ENCODE data around the gene SKAP1.

SKAP1 gene

DNA sequence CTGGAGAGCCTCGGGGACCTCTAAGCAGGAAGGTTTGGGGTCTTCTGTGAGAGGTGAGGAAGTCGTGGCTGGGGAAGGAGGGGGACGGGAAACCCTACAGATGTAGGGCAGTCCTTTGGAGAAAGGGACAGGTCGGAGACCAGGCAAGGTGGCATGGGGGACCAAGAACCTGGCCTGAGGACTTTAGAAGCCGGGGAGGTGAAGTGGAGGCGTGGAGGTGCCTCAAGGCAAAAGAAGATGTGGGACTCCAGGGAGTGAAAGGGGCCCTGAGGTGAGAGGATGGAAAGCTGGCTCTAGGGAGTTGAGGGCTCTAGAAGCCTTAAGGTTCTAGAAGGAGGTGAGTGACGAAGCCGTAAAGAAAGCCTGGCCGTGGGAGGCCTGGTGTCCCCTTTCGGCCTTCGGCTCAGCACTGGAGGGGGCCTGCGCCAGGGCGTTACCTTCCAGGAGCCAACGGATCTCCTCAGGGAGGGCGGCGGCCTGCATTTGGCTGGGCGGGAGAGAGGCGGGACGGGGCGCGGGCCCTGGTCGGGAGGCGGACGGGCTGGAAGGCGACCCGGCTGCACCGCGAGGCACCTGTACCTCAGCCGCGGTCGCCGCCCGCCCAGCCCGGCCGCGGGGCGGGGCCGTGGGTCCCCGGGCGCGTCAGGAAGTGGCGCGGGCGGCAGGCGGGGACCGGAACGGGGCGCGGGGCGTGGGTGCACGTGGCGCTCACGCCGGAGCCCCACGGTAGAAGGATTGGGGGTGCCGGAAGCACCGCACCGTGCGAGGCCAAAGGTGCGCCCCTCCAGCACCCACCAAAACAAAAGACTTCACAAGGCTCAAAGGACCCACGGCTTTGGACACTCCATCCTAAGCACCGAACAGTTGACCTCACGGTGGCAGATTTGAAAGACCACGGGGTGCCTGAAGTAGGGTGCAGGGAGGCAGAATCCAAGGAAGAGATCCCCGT, at the start of gene SKAP1:
TSS of gene SKAP1 (minus strand) at position 577 of the 949 bp plus-strand sequence.
- H3K36me3 Mint-ChIP-seq, result no peaks in the 10 kb centered on the region
- no peaks in the 10 kb centered on the region for H3K9me3 Mint-ChIP-seq
- peaks cover 58% of the 10 kb centered on the region for H3K27me3 Mint-ChIP-seq
- H3K27ac Mint-ChIP-seq, result peak within 1 kb of the TSS; percentile 50
- H3K4me1 Mint-ChIP-seq, result peaks cover 32% of the 10 kb centered on the region
- peak within 1 kb of the TSS; percentile 73 for H3K4me3 Mint-ChIP-seq
- ATAC-seq, result peak; percentile 74

DNA sequence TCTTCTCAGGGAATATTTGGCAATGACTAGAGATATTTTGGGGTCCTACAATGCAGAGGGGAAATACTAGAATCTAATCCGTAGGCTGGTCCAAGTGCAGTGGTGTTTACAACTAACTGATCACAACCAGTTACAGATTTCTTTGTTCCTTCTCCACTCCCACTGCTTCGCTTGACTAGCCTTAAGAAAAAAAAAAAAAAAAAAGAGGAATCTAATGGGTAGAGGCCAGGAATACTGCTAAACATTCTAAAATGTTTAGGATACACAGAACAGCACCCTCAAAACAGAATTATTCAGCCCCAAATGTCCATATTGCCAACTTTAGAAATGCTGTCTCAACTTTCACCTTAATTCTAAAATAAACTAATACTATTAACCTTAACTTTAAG, 49.0 kb upstream of the SKAP1 start:
- Mint-ChIP-seq H3K4me3 (no peak overlapping the region), H3K27ac (peak overlapping the region; percentile 73), H3K27me3 (no peaks in the 10 kb centered on the region), H3K9me3 (no peaks in the 10 kb centered on the region), H3K4me1 (peaks cover 23% of the 10 kb centered on the region), H3K36me3 (no peaks in the 10 kb centered on the region)
- ATAC-seq, result no peak

DNA sequence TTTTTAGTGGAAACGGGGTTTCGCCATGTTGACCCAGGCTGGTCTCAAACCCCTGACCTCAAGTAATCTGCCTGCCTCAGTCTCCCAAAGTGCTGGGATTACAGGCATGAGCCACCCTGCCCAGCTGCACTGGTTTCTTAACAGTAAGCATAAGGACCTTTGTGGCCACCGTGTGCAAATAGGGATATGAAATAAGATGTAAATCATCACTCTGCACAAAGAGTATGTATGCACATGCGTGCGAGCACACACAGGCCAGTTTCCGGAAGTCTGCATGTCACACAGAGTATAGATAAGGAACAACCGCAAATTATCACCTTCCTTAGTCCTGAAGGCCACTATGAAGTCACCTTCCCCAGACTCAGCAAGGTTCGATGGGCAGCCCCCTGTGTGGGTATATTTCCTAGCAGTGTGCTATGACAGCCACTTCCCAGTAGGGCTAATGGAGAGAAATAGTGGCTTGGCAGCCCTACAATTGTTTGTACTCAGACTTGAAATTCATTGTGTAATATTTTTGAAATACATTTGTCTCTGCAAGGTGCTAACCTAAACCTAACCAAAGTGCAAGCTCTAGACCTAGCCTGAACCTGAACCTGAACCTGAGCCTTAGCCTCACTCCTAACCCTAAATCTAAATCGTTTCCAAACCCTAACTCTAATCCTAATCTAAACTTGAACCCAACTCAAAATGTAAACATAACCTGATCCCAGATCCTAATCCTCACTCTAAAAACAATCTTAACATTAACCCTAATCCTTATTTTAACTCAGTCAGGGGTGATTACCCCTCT, 48.4 kb upstream of the SKAP1 start:
- Mint-ChIP-seq H3K27me3 (no peaks in the 10 kb centered on the region), H3K9me3 (no peaks in the 10 kb centered on the region), H3K4me3 (no peak overlapping the region), H3K36me3 (no peaks in the 10 kb centered on the region), H3K4me1 (peaks cover 17% of the 10 kb centered on the region), H3K27ac (peak overlapping the region; percentile 73)
- peak; percentile 91 for ATAC-seq

DNA sequence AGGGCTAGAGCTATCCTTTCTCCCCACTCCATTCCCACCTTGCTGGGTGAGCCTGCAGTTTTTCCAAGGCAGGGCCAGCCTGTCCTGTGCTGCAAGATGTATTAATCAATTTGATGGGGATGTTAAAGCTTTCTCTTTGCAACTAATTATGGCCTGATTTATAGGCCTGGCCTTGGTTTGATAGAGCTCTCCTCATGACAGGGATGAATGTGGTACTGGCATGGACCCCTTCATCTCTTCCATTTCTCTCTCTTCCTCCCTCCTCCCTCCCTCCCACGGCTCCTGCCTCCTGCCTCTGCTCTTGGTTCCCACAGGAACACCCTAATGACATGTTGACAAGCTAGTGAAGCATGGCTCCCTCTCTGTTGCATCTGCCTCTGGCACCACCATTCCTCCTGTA, 47.2 kb upstream of the SKAP1 start:
- no peaks in the 10 kb centered on the region for H3K27me3 Mint-ChIP-seq
- no peak overlapping the region for H3K4me3 Mint-ChIP-seq
- H3K4me1 Mint-ChIP-seq, result peaks cover 11% of the 10 kb centered on the region
- no peak overlapping the region for H3K27ac Mint-ChIP-seq
- ATAC-seq, result no peak
- no peaks in the 10 kb centered on the region for H3K9me3 Mint-ChIP-seq
- H3K36me3 Mint-ChIP-seq, result no peaks in the 10 kb centered on the region

DNA sequence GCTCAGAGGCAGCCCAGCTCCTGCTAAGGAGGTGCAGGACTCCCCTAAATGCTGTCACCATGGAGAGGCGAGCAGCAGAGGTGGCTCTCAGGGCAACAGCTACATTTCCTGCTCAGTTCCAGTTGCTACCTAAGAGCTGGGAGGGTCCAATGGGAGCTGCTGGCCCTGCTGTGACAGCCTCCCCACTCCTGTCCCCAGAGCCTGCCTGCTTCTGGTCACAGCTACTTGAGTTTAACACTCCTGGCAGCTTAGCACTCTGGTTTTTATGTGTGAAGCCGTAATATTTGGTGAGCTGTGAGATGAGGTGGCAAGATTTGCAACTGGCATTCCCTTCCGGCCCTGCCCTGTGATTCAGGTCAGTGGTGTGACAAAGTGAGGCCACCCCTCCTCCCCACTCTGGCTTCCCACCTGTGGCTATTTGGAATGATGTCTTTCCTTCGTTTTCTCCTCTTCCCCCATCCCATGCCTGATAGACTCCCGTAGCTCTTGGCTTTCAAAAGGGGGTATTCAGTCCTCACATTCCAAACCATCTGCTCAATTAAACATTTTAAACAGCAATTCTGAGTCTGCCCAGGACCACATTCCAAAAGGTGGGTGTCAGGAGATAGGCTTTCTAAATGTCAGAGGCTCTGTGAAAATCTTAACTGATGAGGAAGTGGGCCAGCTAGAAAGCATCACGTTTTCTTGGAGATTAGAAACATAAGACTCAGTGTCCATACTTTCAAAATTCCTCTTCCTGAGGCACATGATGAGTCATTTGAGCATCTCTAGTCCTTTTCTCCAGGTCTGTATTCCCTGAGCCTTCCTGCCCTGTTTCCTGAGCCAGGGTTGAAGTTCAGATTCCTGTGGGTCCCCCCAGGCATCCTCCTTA, 42.6 kb upstream of the SKAP1 start:
- Mint-ChIP-seq H3K27me3 (no peaks in the 10 kb centered on the region), H3K4me3 (no peak overlapping the region), H3K4me1 (peaks cover 6% of the 10 kb centered on the region), H3K27ac (no peak overlapping the region), H3K36me3 (no peaks in the 10 kb centered on the region), H3K9me3 (no peaks in the 10 kb centered on the region)
- no peak for ATAC-seq

DNA sequence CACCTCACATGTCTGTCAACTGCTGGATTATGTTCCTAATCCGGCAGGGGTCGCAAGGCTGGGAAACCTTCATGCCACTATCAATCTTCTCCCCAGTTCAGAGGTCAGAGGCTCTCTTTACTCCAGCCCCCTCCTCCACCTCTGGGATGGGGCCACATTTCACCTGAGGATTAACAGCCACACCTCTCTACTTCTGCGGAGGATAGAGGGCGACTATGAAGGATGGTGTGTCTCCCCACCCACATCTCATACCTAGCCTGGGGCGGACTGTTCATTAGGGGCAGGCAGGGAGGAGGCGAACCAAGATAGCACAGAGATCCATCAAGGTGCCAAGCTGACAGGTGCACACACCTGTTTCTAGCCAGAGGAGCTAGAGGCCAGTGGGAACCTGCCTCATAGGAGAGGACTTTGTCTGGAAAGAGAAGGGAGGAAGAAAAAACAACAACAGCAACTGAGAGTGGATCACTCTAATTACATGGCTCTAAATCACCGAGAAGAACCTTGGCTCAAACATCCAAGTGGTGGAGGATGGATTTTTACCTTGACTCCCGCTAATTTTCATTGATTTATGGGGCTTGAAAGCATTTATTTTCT, 41.9 kb upstream of the SKAP1 start:
- no peak overlapping the region for H3K27ac Mint-ChIP-seq
- no peak for ATAC-seq
- H3K4me1 Mint-ChIP-seq, result peaks cover 6% of the 10 kb centered on the region
- H3K4me3 Mint-ChIP-seq, result no peak overlapping the region
- H3K27me3 Mint-ChIP-seq, result peaks cover 4% of the 10 kb centered on the region
- H3K36me3 Mint-ChIP-seq, result no peaks in the 10 kb centered on the region
- no peaks in the 10 kb centered on the region for H3K9me3 Mint-ChIP-seq

DNA sequence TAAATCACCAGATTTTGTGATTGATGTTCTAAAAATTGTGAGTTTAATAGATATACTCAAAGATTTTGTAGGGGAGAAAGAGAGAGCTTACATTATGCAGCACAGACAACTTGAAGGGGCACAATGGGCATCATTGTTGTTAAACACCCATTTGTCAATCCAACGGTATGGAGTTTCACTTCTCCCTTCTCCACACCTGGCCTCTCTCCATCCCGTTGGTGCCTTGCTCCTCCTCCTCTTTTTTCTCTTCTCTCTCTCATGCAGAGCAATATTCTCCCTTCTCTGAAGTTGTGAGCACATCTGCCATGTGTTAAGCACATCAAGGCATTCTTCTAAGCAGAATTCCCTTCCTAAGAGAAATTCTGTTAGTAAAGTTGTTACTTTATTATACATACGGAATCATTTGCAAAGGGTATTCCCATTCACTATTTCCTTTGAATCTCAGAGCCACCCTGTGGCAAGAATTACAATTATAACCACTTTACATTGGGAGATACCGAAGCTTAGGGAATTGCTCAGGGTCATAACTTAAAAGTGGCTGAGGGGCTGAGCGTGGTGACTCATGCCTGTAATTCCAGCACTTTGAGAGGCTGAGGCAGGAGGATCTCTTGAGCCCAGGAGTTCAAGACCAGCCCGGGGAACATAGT, 40.5 kb upstream of the SKAP1 start:
- no peak overlapping the region for H3K4me3 Mint-ChIP-seq
- H3K27ac Mint-ChIP-seq, result no peak overlapping the region
- H3K4me1 Mint-ChIP-seq, result peaks cover 6% of the 10 kb centered on the region
- H3K9me3 Mint-ChIP-seq, result no peaks in the 10 kb centered on the region
- peaks cover 14% of the 10 kb centered on the region for H3K27me3 Mint-ChIP-seq
- H3K36me3 Mint-ChIP-seq, result no peaks in the 10 kb centered on the region
- ATAC-seq, result no peak

DNA sequence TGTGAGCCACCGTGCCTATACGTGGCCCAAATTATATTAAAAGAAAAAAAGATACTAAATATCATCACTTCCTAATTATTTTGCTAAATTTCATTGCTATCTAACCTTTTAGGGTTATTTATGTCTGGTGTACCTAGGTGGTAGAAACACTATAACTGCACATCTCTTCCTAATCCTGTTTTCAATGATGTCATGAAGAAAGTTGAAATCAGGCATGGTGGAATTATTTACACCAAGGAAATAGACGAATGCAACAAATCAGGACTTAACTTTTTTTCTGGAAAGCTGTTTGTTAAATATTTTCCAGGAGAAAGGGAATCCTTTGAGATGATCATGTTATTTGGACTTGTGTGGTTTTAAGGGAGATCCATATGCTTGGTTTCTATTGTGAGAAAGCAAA, 39.2 kb upstream of the SKAP1 start:
- peaks cover 26% of the 10 kb centered on the region for H3K27me3 Mint-ChIP-seq
- no peaks in the 10 kb centered on the region for H3K9me3 Mint-ChIP-seq
- no peak overlapping the region for H3K27ac Mint-ChIP-seq
- ATAC-seq, result no peak
- no peak overlapping the region for H3K4me3 Mint-ChIP-seq
- H3K36me3 Mint-ChIP-seq, result no peaks in the 10 kb centered on the region
- H3K4me1 Mint-ChIP-seq, result peaks cover 6% of the 10 kb centered on the region

DNA sequence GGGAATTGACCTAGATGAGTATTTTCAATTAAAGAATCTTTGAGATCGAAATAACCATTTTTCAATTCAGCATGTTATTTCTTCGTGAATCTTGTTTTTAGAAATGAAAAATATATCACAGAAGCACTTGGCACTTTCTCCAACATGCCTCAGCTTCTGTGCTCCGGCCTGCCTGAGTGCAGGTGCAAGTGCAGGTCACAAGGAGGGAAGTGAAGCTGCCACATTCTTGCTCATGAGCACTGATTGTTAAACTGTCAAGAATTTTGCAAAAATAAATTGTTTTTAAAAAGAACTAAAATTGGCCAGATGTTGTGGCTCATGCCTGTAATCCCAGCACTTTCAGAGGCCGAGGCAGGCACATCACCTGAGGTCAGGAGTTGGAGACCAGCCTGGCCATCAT, 38.3 kb upstream of the SKAP1 start:
- peaks cover 6% of the 10 kb centered on the region for H3K4me1 Mint-ChIP-seq
- no peak for ATAC-seq

DNA sequence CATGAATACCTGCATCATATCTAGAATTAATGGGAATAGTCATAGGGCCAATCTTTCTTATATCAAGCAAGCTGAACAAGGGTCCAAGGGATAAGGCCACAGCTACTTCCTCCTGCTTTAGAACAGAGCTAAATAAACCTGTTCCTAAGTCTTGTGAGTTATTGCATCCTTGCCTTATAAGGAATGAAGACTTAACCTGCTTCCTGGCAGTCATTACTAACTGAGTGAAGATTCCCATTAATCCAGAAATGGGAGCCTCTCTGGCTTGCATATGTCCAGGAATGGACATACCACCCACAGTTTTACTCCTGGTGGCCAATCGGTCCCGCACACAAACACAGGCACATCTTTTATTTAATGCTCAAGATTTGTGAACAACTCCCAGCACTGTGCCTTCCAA, 35.9 kb upstream of the SKAP1 start:
- no peak for ATAC-seq
- H3K4me3 Mint-ChIP-seq, result no peak overlapping the region

More for the DNA sequence above, 38.3 kb upstream of the SKAP1 start:
- Mint-ChIP-seq H3K27me3 (peaks cover 36% of the 10 kb centered on the region), H3K4me3 (no peak overlapping the region), H3K27ac (no peak overlapping the region), H3K9me3 (no peaks in the 10 kb centered on the region), H3K36me3 (no peaks in the 10 kb centered on the region)

DNA sequence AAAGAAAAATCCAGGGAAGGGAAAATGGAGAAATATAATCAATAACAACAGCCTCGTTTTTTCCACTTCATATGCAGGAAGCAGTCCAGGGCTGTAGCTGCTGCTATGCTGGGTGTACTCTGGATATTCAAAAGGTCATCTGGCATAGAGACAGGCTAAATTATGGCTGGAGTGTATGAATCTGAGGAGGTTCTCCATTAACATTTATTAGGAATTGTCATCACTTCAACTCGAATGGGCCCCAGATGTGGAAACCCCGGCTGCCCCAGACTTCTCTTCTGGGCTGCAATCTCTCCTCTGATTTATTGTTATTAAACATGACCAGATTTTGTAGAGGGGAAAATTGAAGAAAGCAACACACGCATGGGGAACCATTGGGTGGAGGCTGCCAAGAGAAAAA, 33.5 kb upstream of the SKAP1 start:
- peaks cover 52% of the 10 kb centered on the region for H3K27me3 Mint-ChIP-seq
- no peak overlapping the region for H3K4me3 Mint-ChIP-seq
- no peak for ATAC-seq
- no peaks in the 10 kb centered on the region for H3K36me3 Mint-ChIP-seq
- H3K9me3 Mint-ChIP-seq, result no peaks in the 10 kb centered on the region
- no peaks in the 10 kb centered on the region for H3K4me1 Mint-ChIP-seq
- no peak overlapping the region for H3K27ac Mint-ChIP-seq

More for the DNA sequence above, 35.9 kb upstream of the SKAP1 start:
- H3K9me3 Mint-ChIP-seq, result no peaks in the 10 kb centered on the region
- peaks cover 52% of the 10 kb centered on the region for H3K27me3 Mint-ChIP-seq
- peaks cover 6% of the 10 kb centered on the region for H3K4me1 Mint-ChIP-seq
- H3K36me3 Mint-ChIP-seq, result no peaks in the 10 kb centered on the region
- no peak overlapping the region for H3K27ac Mint-ChIP-seq

DNA sequence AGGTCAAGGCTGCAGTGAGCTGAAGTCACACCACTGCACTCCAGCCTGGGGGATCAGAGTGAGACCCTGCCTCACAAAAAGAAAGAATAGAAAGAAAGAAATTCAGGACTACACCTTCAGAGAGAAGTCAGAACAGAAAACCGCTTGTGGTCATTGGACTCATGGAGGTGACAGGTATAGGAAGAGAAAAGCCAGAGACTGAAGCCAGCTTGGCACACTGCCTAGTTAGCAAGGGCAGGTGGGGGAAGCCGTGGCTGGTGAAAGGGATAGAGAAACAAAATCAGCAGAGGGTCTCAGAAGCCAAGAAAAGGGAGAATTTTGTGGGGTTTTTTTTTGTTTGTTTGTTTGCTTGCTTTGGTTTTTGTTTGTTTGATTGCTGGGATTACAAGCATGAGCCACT, 32.9 kb upstream of the SKAP1 start:
- H3K36me3 Mint-ChIP-seq, result no peaks in the 10 kb centered on the region
- H3K9me3 Mint-ChIP-seq, result no peaks in the 10 kb centered on the region
- no peaks in the 10 kb centered on the region for H3K4me1 Mint-ChIP-seq
- H3K27ac Mint-ChIP-seq, result no peak overlapping the region
- no peak for ATAC-seq
- H3K27me3 Mint-ChIP-seq, result peaks cover 52% of the 10 kb centered on the region
- no peak overlapping the region for H3K4me3 Mint-ChIP-seq

DNA sequence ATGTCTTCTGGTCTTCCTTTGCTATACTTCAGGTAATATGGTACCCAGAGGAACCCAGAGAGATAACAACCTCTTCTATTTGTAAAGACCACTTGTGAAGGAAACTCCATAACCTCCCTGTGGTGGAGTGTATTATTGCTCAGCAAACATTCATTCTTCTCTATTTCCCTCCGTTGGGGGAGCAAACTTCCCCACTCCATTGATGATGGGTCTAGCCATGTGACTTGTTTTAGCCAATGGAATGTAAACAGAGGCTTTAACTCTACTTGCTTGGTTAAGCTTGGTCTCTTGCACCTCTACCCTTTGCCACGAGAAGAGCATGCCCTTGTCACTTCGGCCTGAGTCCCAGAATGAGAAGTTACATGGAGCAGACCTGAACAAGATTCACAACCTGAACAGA, 30.0 kb upstream of the SKAP1 start:
- Mint-ChIP-seq H3K36me3 (no peaks in the 10 kb centered on the region), H3K4me3 (no peak overlapping the region), H3K4me1 (peaks cover 15% of the 10 kb centered on the region), H3K9me3 (no peaks in the 10 kb centered on the region), H3K27ac (no peak overlapping the region), H3K27me3 (peaks cover 61% of the 10 kb centered on the region)
- ATAC-seq, result no peak

DNA sequence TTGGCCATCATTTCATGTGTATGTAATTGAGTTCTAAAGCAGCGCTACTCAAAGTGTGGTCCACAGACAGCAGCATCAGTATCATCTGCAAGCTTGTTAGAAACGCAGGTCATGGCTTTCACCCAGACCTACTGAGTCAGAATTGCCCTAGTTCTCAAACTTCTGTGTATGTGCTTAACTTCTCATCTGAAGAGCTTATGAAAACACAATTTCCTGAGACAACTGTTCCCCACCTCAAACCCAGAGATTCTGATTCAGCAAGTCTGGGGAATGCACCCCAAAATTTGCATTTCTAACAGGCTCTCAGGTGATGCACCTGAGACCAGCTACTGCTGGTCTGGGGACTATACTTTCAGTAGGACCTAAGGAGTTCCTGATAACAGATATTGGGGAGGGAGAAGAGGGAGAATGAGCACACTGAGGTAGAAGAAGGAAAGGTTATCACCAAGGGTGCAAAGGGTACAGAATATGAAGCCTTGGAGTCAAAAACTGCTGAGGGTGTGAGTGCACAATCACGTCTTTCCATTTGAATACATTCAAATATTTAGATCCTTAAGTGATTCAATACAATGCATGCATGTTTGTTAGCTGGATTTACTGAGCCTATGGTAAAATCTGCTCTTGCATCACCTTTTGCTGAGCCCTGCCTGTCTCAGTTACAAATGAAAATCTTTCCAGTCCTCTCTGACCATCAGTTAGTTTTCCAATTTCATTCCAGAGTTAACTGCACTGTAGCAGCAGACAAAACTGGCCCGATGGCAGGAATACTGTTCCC, 29.2 kb upstream of the SKAP1 start:
- ATAC-seq, result no peak
- Mint-ChIP-seq H3K9me3 (peaks cover 4% of the 10 kb centered on the region), H3K27ac (no peak overlapping the region), H3K36me3 (no peaks in the 10 kb centered on the region), H3K4me1 (peaks cover 15% of the 10 kb centered on the region), H3K27me3 (peaks cover 57% of the 10 kb centered on the region), H3K4me3 (no peak overlapping the region)

Data from stimulated activated memory B cell treated with anti-CD40 and anti-IgM and Interleukin-4, amounts not matched to agents 10 μg/mL and 1 μg/mL and 100 μg/mL, for 72 hours (primary cell).